Gastroesophageal sphincter (tissue), 3 donors: ENCODE results near the gene METTL16.
A peak's percentile ranks its signal among the peaks of the same experiment; 100 is the strongest.

Experiments
- CTCF ChIP-seq, 4 experiments: fragments of 200-600 bp in 2 of 4; fragments of 450-650 bp in 2 of 4; sonication (generic) in 1 of 4; IDR thresholded peaks; one replicate each; pipeline ENCODE4 v1.5.1; 2017 to 2019; ENCODE audit warnings: antibody characterized with exemption in 4 of 4, mild to moderate bottlenecking in 2 of 4, moderate library complexity in 2 of 4
- EP300 ChIP-seq: sonication (generic); formaldehyde crosslinking; IDR thresholded peaks from one replicate; pipeline ENCODE4 v1.6.1; 2017; ENCODE audit warnings: antibody characterized with exemption, mild to moderate bottlenecking

- TF ChIP-seq EP300 (no peak), CTCF (IDR thresholded peaks at IDR 0.05) (peak in 1 of 4 experiments; percentile 8)
These were observed 111.2 kb downstream of the METTL16 start for GRCh38 chr17:2400474-2400866.
